ENCODE data around the gene ZC3H14. TPM values are rescaled to one million over a fixed set of nuclear protein-coding genes. Genes with fewer than 3 reads are reported as not detected.

Gene ZC3H14
- total and polyA plus RNA-seq, 10 of the 15 experiments (the other 5 are each of a cell fraction or from before 2014, with no cell fraction given) = 17.9 to 97.1 (median 47.6) TPM

- CTCF ChIA-PET = no interaction called here
- RAD21 ChIA-PET (ENCODE audit: unreplicated experiment) = no interaction called here
- no peak for ATAC-seq
These were observed 47.2 kb upstream of the ZC3H14 start for GRCh38 chr14:88515499-88516221.

More at GRCh38 chr14:88515499-88516221, 47.2 kb upstream of the ZC3H14 start:
- Histone ChIP-seq H2AFZ (ENCODE audit: control insufficient read depth, low read depth, low read length) (no peak overlapping the region), H3K4me1 (ENCODE audit: control insufficient read depth, insufficient read depth, low read length) (no peaks in the 10 kb centered on the region), H3K27me3 (replicated peaks in 1 of 2; ENCODE audit: control insufficient read depth in 2 of 2, insufficient read depth in 2 of 2, low read length in 1 of 2) (no peaks in the 10 kb centered on the region), H3K4me3 (no peak overlapping the region), H3K4me2 (ENCODE audit: control insufficient read depth, insufficient read depth) (no peak overlapping the region), H3K27ac (ENCODE audit: control insufficient read depth, insufficient read depth) (no peak overlapping the region), H3K9me3 (replicated peaks; ENCODE audit: control insufficient read depth, insufficient read depth, low read length) (no peaks in the 10 kb centered on the region), H4K20me1 (ENCODE audit: control insufficient read depth, insufficient read depth) (no peaks in the 10 kb centered on the region), H3K9ac (ENCODE audit: control insufficient read depth, insufficient read depth, low read length) (no peak overlapping the region), H3K36me3 (ENCODE audit: control insufficient read depth in 2 of 2, insufficient read depth in 2 of 2, low read length in 1 of 2) (no peaks in the 10 kb centered on the region), H3K79me2 (ENCODE audit: control insufficient read depth, insufficient read depth, low read length) (no peaks in the 10 kb centered on the region)
- POLR2A ChIA-PET = no interaction called here
- SMC1A ChIA-PET (ENCODE audit: uncharacterized antibody, unreplicated experiment) = interaction anchor here (0.6 kb wide), 1 partner anchor 100 kb away, joined by 3 read pairs; no protein-coding TSS in a partner anchor
- intact Hi-C loops (cut with micrococcal nuclease; ENCODE audit: unreplicated experiment) (no loop called here), in situ Hi-C loops (cut with MboI) (no loop called here)
- WGBS (ENCODE audit: insufficient coverage, insufficient replicate concordance, low lambda C conversion rate, missing lambda C conversion rate) = 89% methylated on average over 1 of the region's 1 CpG
- FAIRE-seq = no peak
- TF ChIP-seq FOXM1 (IDR thresholded peaks at IDR 0.05; ENCODE audit: low read depth, low read length) (no peak), ATF7 (IDR thresholded peaks at IDR 0.05; ENCODE audit: low read depth) (no peak), E2F8 (IDR thresholded peaks at IDR 0.05; ENCODE audit: low read depth, partially characterized antibody) (no peak), BCLAF1 (IDR thresholded peaks at IDR 0.05) (no peak), ETV6 (conservative IDR thresholded peaks at IDR 0.05 in 1 of 2, IDR thresholded peaks at IDR 0.05 in 1 of 2; ENCODE audit: borderline replicate concordance in 1 of 2, low read depth in 1 of 2) (no peak)
- TF ChIP-seq, protein P1, sequence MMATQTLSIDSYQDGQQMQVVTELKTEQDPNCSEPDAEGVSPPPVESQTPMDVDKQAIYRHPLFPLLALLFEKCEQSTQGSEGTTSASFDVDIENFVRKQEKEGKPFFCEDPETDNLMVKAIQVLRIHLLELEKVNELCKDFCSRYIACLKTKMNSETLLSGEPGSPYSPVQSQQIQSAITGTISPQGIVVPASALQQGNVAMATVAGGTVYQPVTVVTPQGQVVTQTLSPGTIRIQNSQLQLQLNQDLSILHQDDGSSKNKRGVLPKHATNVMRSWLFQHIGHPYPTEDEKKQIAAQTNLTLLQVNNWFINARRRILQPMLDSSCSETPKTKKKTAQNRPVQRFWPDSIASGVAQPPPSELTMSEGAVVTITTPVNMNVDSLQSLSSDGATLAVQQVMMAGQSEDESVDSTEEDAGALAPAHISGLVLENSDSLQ (IDR thresholded peaks at IDR 0.05) = no peak
- no peak for DNase-seq (ENCODE audit: low read depth, low spot score)
- no TSS peak for BruUV-seq (replicated peaks)

All from GM12878 (cell line).